Measurements from ENCODE around the gene RTL10. TPM values are rescaled to one million over a fixed set of nuclear protein-coding genes. Genes with fewer than 3 reads are reported as not detected.
A peak's percentile ranks its signal among the peaks of the same experiment; 100 is the strongest.
"Not testable (repeated sequence)": the region's sequence is repeated elsewhere in the genome, so short reads cannot be mapped to it uniquely, and the experiment has no call there.

The RTL10 gene
- total RNA-seq, 1 experiment from 2014 or later: 25.6 TPM

GRCh38 chr22:19885841-19886592 is 31.3 kb upstream of the RTL10 start:
- CTCF ChIA-PET: no interaction called here
- Histone ChIP-seq H3K4me1 (ENCODE audit: insufficient read depth, low read length, poor library complexity, severe bottlenecking) (peaks cover 56% of the 10 kb centered on the region), H3K27me3 (replicated peaks; ENCODE audit: insufficient read depth, low read depth, low read length, poor library complexity) (no peaks in the 10 kb centered on the region), H3K27ac (ENCODE audit: low read depth, low read length, poor library complexity, severe bottlenecking) (peak overlapping the region; percentile 89), H3K4me3 (ENCODE audit: low read depth, low read length, poor library complexity, severe bottlenecking) (no peak overlapping the region), H3K36me3 (ENCODE audit: insufficient read depth, low read length, poor library complexity, severe bottlenecking) (no peaks in the 10 kb centered on the region), H3K9me3 (ENCODE audit: low read depth, low read length, poor library complexity, severe bottlenecking) (no peaks in the 10 kb centered on the region)
- DNase-seq (ENCODE audit: low spot score): no peak
- intact Hi-C loops (cut with micrococcal nuclease; ENCODE audit: unreplicated experiment): no loop called here
- no peak for TF ChIP-seq EZH2 (IDR thresholded peaks at IDR 0.05; ENCODE audit: borderline replicate concordance, low read depth, low read length, poor library complexity, severe bottlenecking)
- BruUV-seq (replicated peaks): no TSS peak
- POLR2A ChIA-PET (ENCODE audit: low non-redundant PET): no interaction called here

DNA sequence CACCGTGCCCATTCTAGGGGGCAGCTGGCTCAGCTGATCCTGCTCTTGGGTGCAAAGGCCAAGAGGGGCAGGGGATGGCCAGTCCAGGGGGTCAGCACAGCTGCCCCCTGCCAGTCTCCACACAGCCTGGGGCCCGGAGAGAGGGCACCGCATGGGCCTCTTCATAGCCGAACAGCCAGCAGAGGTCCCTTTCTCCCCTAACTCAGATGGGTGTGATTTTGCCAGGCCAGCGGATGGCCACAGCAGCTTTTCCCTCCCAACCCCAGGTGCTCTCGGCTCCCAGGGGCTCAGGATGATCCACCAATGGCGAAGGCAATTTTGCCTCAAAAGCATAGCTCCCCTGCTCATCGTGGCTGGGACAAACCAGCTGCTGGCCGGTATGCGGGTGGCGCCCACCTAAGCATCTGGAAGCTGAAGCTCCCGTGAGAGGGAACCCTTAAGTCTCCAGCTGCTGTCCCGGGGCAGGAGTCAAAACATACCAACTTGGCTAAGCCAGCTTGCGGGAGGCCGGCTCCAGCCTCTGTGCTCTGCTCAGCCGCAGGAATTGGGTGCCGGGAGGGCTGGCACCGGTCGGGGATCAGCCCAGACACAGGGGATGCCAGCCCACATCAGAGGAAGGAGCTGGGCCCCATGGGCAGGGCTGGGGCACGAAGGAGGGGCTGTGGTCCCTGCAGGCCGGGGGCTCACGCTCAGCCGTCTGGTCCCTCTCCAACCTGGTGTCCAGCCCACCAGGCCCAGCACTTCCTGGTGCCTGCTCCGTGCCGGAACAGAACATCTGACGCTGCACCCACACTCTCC is 30.5 kb upstream of the RTL10 start:
- BruUV-seq (replicated peaks): no TSS peak
- Histone ChIP-seq H3K4me1 (ENCODE audit: insufficient read depth, low read length, poor library complexity, severe bottlenecking) (peaks cover 56% of the 10 kb centered on the region), H3K4me3 (ENCODE audit: low read depth, low read length, poor library complexity, severe bottlenecking) (no peak overlapping the region), H3K36me3 (ENCODE audit: insufficient read depth, low read length, poor library complexity, severe bottlenecking) (no peaks in the 10 kb centered on the region), H3K27me3 (replicated peaks; ENCODE audit: insufficient read depth, low read depth, low read length, poor library complexity) (no peaks in the 10 kb centered on the region), H3K27ac (ENCODE audit: low read depth, low read length, poor library complexity, severe bottlenecking) (peak overlapping the region; percentile 89), H3K9me3 (ENCODE audit: low read depth, low read length, poor library complexity, severe bottlenecking) (no peaks in the 10 kb centered on the region)
- TF ChIP-seq EZH2 (IDR thresholded peaks at IDR 0.05; ENCODE audit: borderline replicate concordance, low read depth, low read length, poor library complexity, severe bottlenecking): no peak
- TF ChIP-seq CTCF (conservative IDR thresholded peaks at IDR 0.05; ENCODE audit: low read depth, low read length): no peak
- ChIA-PET POLR2A (ENCODE audit: low non-redundant PET) (no interaction called here), CTCF (no interaction called here)
- intact Hi-C loops (cut with micrococcal nuclease; ENCODE audit: unreplicated experiment): no loop called here
- no peak for DNase-seq (ENCODE audit: low spot score)

- H3K27ac ChIP-seq (ENCODE audit: low read depth, low read length, poor library complexity, severe bottlenecking): peak overlapping the region; percentile 89
- BruUV-seq (replicated peaks): no TSS peak
- DNase-seq (ENCODE audit: low spot score): no peak
- H3K4me1 ChIP-seq (ENCODE audit: insufficient read depth, low read length, poor library complexity, severe bottlenecking): peaks cover 58% of the 10 kb centered on the region
- POLR2A ChIA-PET (ENCODE audit: low non-redundant PET): no interaction called here
- intact Hi-C loops (cut with micrococcal nuclease; ENCODE audit: unreplicated experiment): no loop called here
- CTCF ChIA-PET: no interaction called here
- no peak overlapping the region for H3K4me3 ChIP-seq (ENCODE audit: low read depth, low read length, poor library complexity, severe bottlenecking)
- H3K9me3 ChIP-seq (ENCODE audit: low read depth, low read length, poor library complexity, severe bottlenecking): no peaks in the 10 kb centered on the region
- no peaks in the 10 kb centered on the region for H3K27me3 ChIP-seq (replicated peaks; ENCODE audit: insufficient read depth, low read depth, low read length, poor library complexity)
- H3K36me3 ChIP-seq (ENCODE audit: insufficient read depth, low read length, poor library complexity, severe bottlenecking): no peaks in the 10 kb centered on the region
- TF ChIP-seq EZH2 (IDR thresholded peaks at IDR 0.05; ENCODE audit: borderline replicate concordance, low read depth, low read length, poor library complexity, severe bottlenecking): no peak
- no peak for TF ChIP-seq CTCF (conservative IDR thresholded peaks at IDR 0.05; ENCODE audit: low read depth, low read length)
Observed at GRCh38 chr22:19884161-19884953, 29.7 kb upstream of the RTL10 start.

- H3K9me3 ChIP-seq (ENCODE audit: low read depth, low read length, poor library complexity, severe bottlenecking); intact Hi-C loops (cut with micrococcal nuclease; ENCODE audit: unreplicated experiment): not testable (repeated sequence)
Observed at GRCh38 chr22:19883446-19883845, 28.8 kb upstream of the RTL10 start.

More at GRCh38 chr22:19883446-19883845, 28.8 kb upstream of the RTL10 start:
- H3K4me1 ChIP-seq (ENCODE audit: insufficient read depth, low read length, poor library complexity, severe bottlenecking): peaks cover 58% of the 10 kb centered on the region
- H3K4me3 ChIP-seq (ENCODE audit: low read depth, low read length, poor library complexity, severe bottlenecking); CTCF ChIA-PET; POLR2A ChIA-PET (ENCODE audit: low non-redundant PET); H3K36me3 ChIP-seq (ENCODE audit: insufficient read depth, low read length, poor library complexity, severe bottlenecking); BruUV-seq (replicated peaks); H3K27me3 ChIP-seq (replicated peaks; ENCODE audit: insufficient read depth, low read depth, low read length, poor library complexity); DNase-seq (ENCODE audit: low spot score): not testable (repeated sequence)
- peak overlapping the region; percentile 86 for H3K27ac ChIP-seq (ENCODE audit: low read depth, low read length, poor library complexity, severe bottlenecking)
